SK-N-SH (cell line): Measurements from ENCODE around the gene ATP6V1B1. TPM values are rescaled to one million over a fixed set of nuclear protein-coding genes. Genes with fewer than 3 reads are reported as not detected.

Experiments
- CTCF ChIA-PET: fragments of 300-600, 350-600 bp; formaldehyde crosslinking; extraction: SDS; loops from one replicate; lab custom pipeline; 2021; lab: Yijun Ruan, JAX
- POLR2A ChIA-PET: fragments of 350-600 bp; sonication (Branson Sonifier 250); formaldehyde crosslinking; extraction: SDS; loops from one replicate; lab custom pipeline; 2020; ENCODE audit warnings: antibody characterized with exemption, inconsistent platforms; lab: Yijun Ruan, JAX
- DNase-seq: peaks from one replicate; pipeline ENCODE4 v3.0.0; 2012
- H2AFZ ChIP-seq: fragments of 200-600 bp; sonication (generic); 2 replicates; pipeline ENCODE4 v1.8.1; 2016; ENCODE audit warnings: antibody characterized with exemption, mild to moderate bottlenecking, low read depth
- H3F3A ChIP-seq: fragments of 200-600 bp; sonication (generic); replicated peaks from 2 replicates; pipeline ENCODE3; 2016; ENCODE audit warnings: antibody characterized with exemption, mild to moderate bottlenecking; ENCODE audit not compliant: insufficient read depth
- H3K27ac ChIP-seq, 2 experiments: fragments of 200-500 bp in 1 of 2; fragments of 200-600 bp in 1 of 2; sonication (Bioruptor generic) in 1 of 2; sonication (generic), shearing (Covaris generic) in 1 of 2; 2 replicates each; pipeline versions ENCODE4 v1.5.1 to v1.6.1; 2014 to 2016; ENCODE audit warnings: low read depth in 2 of 2, inconsistent platforms in 1 of 2, low read length in 1 of 2, mild to moderate bottlenecking in 1 of 2, mixed read lengths in 1 of 2
- H3K27me3 ChIP-seq: fragments of 200-600 bp; sonication (generic), shearing (Covaris generic); 2 replicates; pipeline ENCODE4 v1.6.1; 2016; ENCODE audit warnings: mixed run types; ENCODE audit not compliant: insufficient read depth
- H3K36me3 ChIP-seq, 2 experiments: fragments of 200-500 bp in 1 of 2; fragments of 200-600 bp in 1 of 2; sonication (Bioruptor generic) in 1 of 2; sonication (generic) in 1 of 2; replicated peaks in 1 of 2; 2 replicates each; pipeline versions ENCODE3 to v1.5.1; 2014 to 2016; ENCODE audit warnings: low read length in 1 of 2, mild to moderate bottlenecking in 1 of 2; ENCODE audit not compliant: insufficient read depth in 2 of 2, control insufficient read depth in 1 of 2
- H3K4me1 ChIP-seq, 2 experiments: fragments of 200-500 bp in 1 of 2; fragments of 200-600 bp in 1 of 2; sonication (Bioruptor generic) in 1 of 2; sonication (generic), shearing (Covaris generic) in 1 of 2; 2 replicates each; pipeline versions ENCODE4 v1.5.1 to v1.6.1; 2014 to 2016; ENCODE audit warnings: low read depth in 1 of 2, low read length in 1 of 2, mixed run types in 1 of 2; ENCODE audit not compliant: insufficient read depth in 2 of 2, control insufficient read depth in 1 of 2
- H3K4me2 ChIP-seq: fragments of 200-600 bp; sonication (generic), shearing (Covaris generic); 2 replicates; pipeline ENCODE4 v1.6.1; 2017; ENCODE audit warnings: mixed run types
- H3K4me3 ChIP-seq, 2 experiments: fragments of 200-500 bp in 1 of 2; fragments of 200-600 bp in 1 of 2; sonication (Bioruptor generic) in 1 of 2; sonication (generic), shearing (Covaris generic) in 1 of 2; 2 replicates each; pipeline versions ENCODE4 v1.5.1 to v1.8.1; 2014 to 2016; ENCODE audit warnings: low read depth in 2 of 2, inconsistent platforms in 1 of 2, low read length in 1 of 2, mild to moderate bottlenecking in 1 of 2, mixed read lengths in 1 of 2, moderate library complexity in 1 of 2
- H3K79me2 ChIP-seq: fragments of 200-600 bp; sonication (generic); 2 replicates; pipeline ENCODE4 v1.8.1; 2017; ENCODE audit warnings: mild to moderate bottlenecking; ENCODE audit not compliant: insufficient read depth
- H3K9ac ChIP-seq: fragments of 200-600 bp; sonication (generic); 2 replicates; pipeline ENCODE4 v1.6.1; 2017; ENCODE audit warnings: mixed run types
- H3K9me2 ChIP-seq: fragments of 200-600 bp; sonication (generic); 2 replicates; pipeline ENCODE4 v1.6.1; 2017; ENCODE audit warnings: mixed run types
- H3K9me3 ChIP-seq: fragments of 200-600 bp; sonication (generic); 2 replicates; pipeline ENCODE4 v1.6.1; 2017; ENCODE audit warnings: mixed run types, mild to moderate bottlenecking, moderate library complexity
- H4K20me1 ChIP-seq: fragments of 200-600 bp; sonication (generic); 2 replicates; pipeline ENCODE4 v1.6.1; 2017; ENCODE audit warnings: mild to moderate bottlenecking, mixed run types; ENCODE audit not compliant: insufficient read depth
- CHD2 ChIP-seq: fragments of 150-350 bp; IDR thresholded peaks from 2 replicates; pipeline ENCODE4 v1.6.1; 2018; ENCODE audit warnings: low read length; ENCODE audit not compliant: partially characterized antibody
- ELF1 ChIP-seq: IDR thresholded peaks from 2 replicates; pipeline ENCODE4 v1.4.0; 2012
- EZH2phosphoT487 ChIP-seq: fragments of 200-600 bp; sonication (generic); IDR thresholded peaks from 2 replicates; pipeline ENCODE4 v1.6.1; 2017; ENCODE audit warnings: low read depth, mixed run types, mild to moderate bottlenecking, antibody characterized with exemption, moderate library complexity, borderline replicate concordance
- FOXJ3 ChIP-seq: sonication (generic); formaldehyde crosslinking; IDR thresholded peaks from 2 replicates; pipeline ENCODE4 v1.5.1; 2020; ENCODE audit warnings: mild to moderate bottlenecking, missing genetic modification reagents
- GABPA ChIP-seq: IDR thresholded peaks from 2 replicates; pipeline ENCODE4 v1.4.0; 2012; ENCODE audit warnings: low read depth, mild to moderate bottlenecking
- GATA2 ChIP-seq: sonication (generic); formaldehyde crosslinking; IDR thresholded peaks from 2 replicates; pipeline ENCODE4 v1.5.0; 2020; ENCODE audit warnings: mild to moderate bottlenecking, missing genetic modification reagents
- JUND ChIP-seq: IDR thresholded peaks from 2 replicates; pipeline ENCODE4 v1.4.0; 2012
- MEF2A ChIP-seq: IDR thresholded peaks from 2 replicates; pipeline ENCODE4 v1.4.0; 2012; ENCODE audit warnings: low read depth, borderline replicate concordance
- MXI1 ChIP-seq: IDR thresholded peaks from 2 replicates; pipeline ENCODE4 v1.6.1; 2012; ENCODE audit warnings: mild to moderate bottlenecking, low read depth, low read length, improper control_type of control experiment
- NRF1 ChIP-seq: IDR thresholded peaks from 2 replicates; pipeline ENCODE4 v1.6.1; 2012; ENCODE audit warnings: low read depth, mild to moderate bottlenecking, low read length
- POLR2AphosphoS5 ChIP-seq: IDR thresholded peaks from 2 replicates; pipeline ENCODE4 v1.6.1; 2012; ENCODE audit warnings: low read depth, low read length
- RAD21 ChIP-seq: IDR thresholded peaks from 2 replicates; pipeline ENCODE4 v1.6.1; 2012; ENCODE audit warnings: mild to moderate bottlenecking, low read length
- RFX5 ChIP-seq: IDR thresholded peaks from 2 replicates; pipeline ENCODE4 v1.6.1; 2012; ENCODE audit warnings: mild to moderate bottlenecking, improper control_type of control experiment, low read length
- RXRA ChIP-seq: IDR thresholded peaks from 2 replicates; pipeline ENCODE4 v1.4.0; 2012; ENCODE audit warnings: low read depth, mild to moderate bottlenecking, borderline replicate concordance
- SMC3 ChIP-seq: IDR thresholded peaks from 2 replicates; pipeline ENCODE4 v1.6.1; 2012; ENCODE audit warnings: low read depth, low read length, improper control_type of control experiment
- TAF1 ChIP-seq: IDR thresholded peaks from 2 replicates; pipeline ENCODE4 v1.6.1; 2012; ENCODE audit warnings: low read depth, mild to moderate bottlenecking, low read length, moderate library complexity, borderline replicate concordance
- TEAD4 ChIP-seq: IDR thresholded peaks from 2 replicates; pipeline ENCODE4 v1.4.0; 2012; ENCODE audit warnings: mild to moderate bottlenecking, borderline replicate concordance; ENCODE audit not compliant: insufficient read depth
- YY1 ChIP-seq: IDR thresholded peaks from 2 replicates; pipeline ENCODE4 v1.4.0; 2012; ENCODE audit warnings: low read depth, mild to moderate bottlenecking
- WGBS: methylation state at CpG from one replicate; pipeline ENCODE4 v1.1.6; 2017; ENCODE audit warnings: low lambda C conversion rate; 5-methylcytosine and 5-hydroxymethylcytosine counted together
- polyA plus RNA-seq, 3 experiments: library from polyadenylated mRNA; depleted of rRNA; stranded (reverse); fragments of >200 nt; gene quantifications; 2 replicates each; pipeline ENCODE4 v1.2.3, GENCODE V29; 2012
- TF ChIP-seq, protein P1 (sequence below): IDR thresholded peaks from 2 replicates; pipeline ENCODE4; 2012
- TF ChIP-seq, protein P2 (sequence below): IDR thresholded peaks from 2 replicates; pipeline ENCODE4 v1.4.0; 2012; ENCODE audit warnings: low read depth
- TF ChIP-seq, protein P3 (sequence below): IDR thresholded peaks from 2 replicates; pipeline ENCODE4 v1.4.0; 2012; ENCODE audit warnings: low read depth, borderline replicate concordance

ATP6V1B1 gene
- polyA plus RNA-seq, 1 of the 3 experiments (the other 2 are of a cell fraction), result 4.9 TPM

DNA sequence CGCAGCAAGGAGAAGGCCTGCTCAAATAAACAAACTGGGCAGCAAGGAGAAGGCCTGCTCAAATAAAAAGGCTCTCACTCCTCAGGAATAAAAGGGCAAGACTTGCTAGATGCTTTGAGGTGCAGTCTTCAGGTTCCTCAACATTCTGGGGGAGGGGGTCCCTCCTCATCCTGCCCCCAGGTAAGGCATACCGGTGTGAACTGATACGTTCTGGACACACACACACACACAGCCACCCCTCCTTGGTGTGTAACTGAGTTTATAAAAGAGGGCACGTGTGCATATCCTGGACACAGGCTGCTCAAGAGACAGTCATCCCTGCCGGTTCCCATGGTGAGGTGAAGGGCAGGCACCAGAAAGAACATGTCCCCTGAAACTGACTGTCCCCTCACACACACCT is 54.5 kb downstream of the ATP6V1B1 start:
- Histone ChIP-seq H3K4me2 (no peak overlapping the region), H2AFZ (no peak overlapping the region), H3K4me1 (peaks cover 9 to 14% of the 10 kb centered on the region in 2 experiments; a peak in 1 of 4 replicates), H3K9ac (no peak overlapping the region), H3K27ac (no peak overlapping the region), H3K9me3 (no peaks in the 10 kb centered on the region), H3K4me3 (no peak overlapping the region), H4K20me1 (peaks cover 8% of the 10 kb centered on the region; the same call in 1 of the 2 replicates), H3F3A (no peaks in the 10 kb centered on the region), H3K9me2 (no peaks in the 10 kb centered on the region), H3K36me3 (peaks cover 5 to 60% of the 10 kb centered on the region in 2 experiments), H3K79me2 (peaks cover 31% of the 10 kb centered on the region), H3K27me3 (no peaks in the 10 kb centered on the region)
- ChIA-PET POLR2A (no interaction called here), CTCF (interaction anchor here (1.0 to 1.3 kb wide), 3 partner anchors 12 to 42 kb away, joined by 3 to 4 read pairs (median 3); no protein-coding TSS in a partner anchor)
- TF ChIP-seq SMC3 (no peak), TAF1 (no peak), RAD21 (no peak), JUND (no peak), GATA2 (CRISPR knock-in tag) (no peak), FOXJ3 (CRISPR knock-in tag) (no peak)
- no peak for DNase-seq
- 77% methylated on average over 4 of the region's 5 CpGs for WGBS

DNA sequence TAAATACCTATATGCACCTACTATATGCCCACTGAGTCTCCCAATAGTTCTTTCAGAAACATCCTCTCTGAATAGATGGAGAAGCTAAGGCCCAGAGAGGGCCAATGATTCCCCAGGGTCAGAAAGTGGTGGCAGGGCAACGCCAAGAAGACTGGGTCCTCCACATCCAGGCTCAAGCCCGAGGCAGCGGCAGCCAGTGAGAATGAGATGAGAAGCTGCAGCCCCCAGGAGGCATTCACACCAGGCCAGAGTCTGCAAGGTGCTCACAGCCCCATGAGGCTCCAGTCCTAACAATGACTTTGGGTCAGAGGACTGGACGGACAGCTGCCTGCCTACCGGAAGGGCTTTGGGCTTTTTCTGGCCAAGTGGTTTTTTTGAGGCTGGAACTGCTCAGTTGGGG is 55.4 kb downstream of the ATP6V1B1 start:
- H3K9me3 ChIP-seq, result no peaks in the 10 kb centered on the region
- H3K36me3 ChIP-seq, result peaks cover under 1 to 53% of the 10 kb centered on the region in 2 experiments
- no peaks in the 10 kb centered on the region for H3K9me2 ChIP-seq
- DNase-seq, result no peak
- no peak overlapping the region for H3K4me2 ChIP-seq
- TF ChIP-seq EZH2phosphoT487 (no peak), TEAD4 (no peak), MXI1 (no peak), RXRA (no peak), YY1 (no peak), POLR2AphosphoS5 (no peak), MEF2A (no peak), NRF1 (no peak), TAF1 (no peak), CHD2 (no peak), GABPA (no peak), ELF1 (no peak), FOXJ3 (CRISPR knock-in tag) (no peak), JUND (no peak), RFX5 (no peak), RAD21 (no peak)
- TF ChIP-seq, protein P1, sequence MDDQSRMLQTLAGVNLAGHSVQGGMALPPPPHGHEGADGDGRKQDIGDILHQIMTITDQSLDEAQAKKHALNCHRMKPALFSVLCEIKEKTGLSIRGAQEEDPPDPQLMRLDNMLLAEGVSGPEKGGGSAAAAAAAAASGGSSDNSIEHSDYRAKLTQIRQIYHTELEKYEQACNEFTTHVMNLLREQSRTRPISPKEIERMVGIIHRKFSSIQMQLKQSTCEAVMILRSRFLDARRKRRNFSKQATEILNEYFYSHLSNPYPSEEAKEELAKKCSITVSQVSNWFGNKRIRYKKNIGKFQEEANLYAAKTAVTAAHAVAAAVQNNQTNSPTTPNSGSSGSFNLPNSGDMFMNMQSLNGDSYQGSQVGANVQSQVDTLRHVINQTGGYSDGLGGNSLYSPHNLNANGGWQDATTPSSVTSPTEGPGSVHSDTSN, result no peak
- TF ChIP-seq, protein P2, sequence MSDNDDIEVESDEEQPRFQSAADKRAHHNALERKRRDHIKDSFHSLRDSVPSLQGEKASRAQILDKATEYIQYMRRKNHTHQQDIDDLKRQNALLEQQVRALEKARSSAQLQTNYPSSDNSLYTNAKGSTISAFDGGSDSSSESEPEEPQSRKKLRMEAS, result no peak
- TF ChIP-seq, protein P3, sequence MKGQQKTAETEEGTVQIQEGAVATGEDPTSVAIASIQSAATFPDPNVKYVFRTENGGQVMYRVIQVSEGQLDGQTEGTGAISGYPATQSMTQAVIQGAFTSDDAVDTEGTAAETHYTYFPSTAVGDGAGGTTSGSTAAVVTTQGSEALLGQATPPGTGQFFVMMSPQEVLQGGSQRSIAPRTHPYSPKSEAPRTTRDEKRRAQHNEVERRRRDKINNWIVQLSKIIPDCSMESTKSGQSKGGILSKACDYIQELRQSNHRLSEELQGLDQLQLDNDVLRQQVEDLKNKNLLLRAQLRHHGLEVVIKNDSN, result no peak
- no peak overlapping the region for H3K4me3 ChIP-seq
- peaks cover 8% of the 10 kb centered on the region; the same call in 1 of the 2 replicates for H4K20me1 ChIP-seq
- H2AFZ ChIP-seq, result no peak overlapping the region
- H3K27ac ChIP-seq, result no peak overlapping the region
- H3K9ac ChIP-seq, result no peak overlapping the region
- H3K4me1 ChIP-seq, result peaks cover 9 to 14% of the 10 kb centered on the region in 2 experiments; a peak in 1 of 4 replicates
- ChIA-PET POLR2A (no interaction called here), CTCF (interaction anchor here (1.1 to 1.3 kb wide), 4 partner anchors 11 to 120 kb away, joined by 3 to 5 read pairs (median 3); no protein-coding TSS in a partner anchor)
- 100% methylated on average over 4 of the region's 5 CpGs for WGBS
- peaks cover 31% of the 10 kb centered on the region for H3K79me2 ChIP-seq
- H3F3A ChIP-seq, result no peaks in the 10 kb centered on the region
- no peaks in the 10 kb centered on the region for H3K27me3 ChIP-seq
